Measurements from ENCODE around the gene AKAP3. TPM values are rescaled to one million over a fixed set of nuclear protein-coding genes. Genes with fewer than 3 reads are reported as not detected.

Gene AKAP3
- total RNA-seq, 4 donors from 2014 or later: 2.0 to 7.7 (median 3.0) TPM

GRCh38 chr12:4626543-4626942 is 22.3 kb downstream of the AKAP3 start:
- no peak overlapping the region for H3K4me3 ChIP-seq (replicated peaks in 1 of 3)
- H3K36me3 ChIP-seq: no peaks in the 10 kb centered on the region
- no peaks in the 10 kb centered on the region for H3K9me3 ChIP-seq
- 86 to 93% methylated on average over 5 of the region's 5 CpGs for WGBS, 2 donors
- no peak for DNase-seq
- H3K27ac ChIP-seq: no peak overlapping the region
- no peaks in the 10 kb centered on the region for H3K4me1 ChIP-seq
- no peaks in the 10 kb centered on the region for H3K27me3 ChIP-seq
- intact Hi-C loops (cut with DNase I): no loop called here
- TF ChIP-seq, protein P1, sequence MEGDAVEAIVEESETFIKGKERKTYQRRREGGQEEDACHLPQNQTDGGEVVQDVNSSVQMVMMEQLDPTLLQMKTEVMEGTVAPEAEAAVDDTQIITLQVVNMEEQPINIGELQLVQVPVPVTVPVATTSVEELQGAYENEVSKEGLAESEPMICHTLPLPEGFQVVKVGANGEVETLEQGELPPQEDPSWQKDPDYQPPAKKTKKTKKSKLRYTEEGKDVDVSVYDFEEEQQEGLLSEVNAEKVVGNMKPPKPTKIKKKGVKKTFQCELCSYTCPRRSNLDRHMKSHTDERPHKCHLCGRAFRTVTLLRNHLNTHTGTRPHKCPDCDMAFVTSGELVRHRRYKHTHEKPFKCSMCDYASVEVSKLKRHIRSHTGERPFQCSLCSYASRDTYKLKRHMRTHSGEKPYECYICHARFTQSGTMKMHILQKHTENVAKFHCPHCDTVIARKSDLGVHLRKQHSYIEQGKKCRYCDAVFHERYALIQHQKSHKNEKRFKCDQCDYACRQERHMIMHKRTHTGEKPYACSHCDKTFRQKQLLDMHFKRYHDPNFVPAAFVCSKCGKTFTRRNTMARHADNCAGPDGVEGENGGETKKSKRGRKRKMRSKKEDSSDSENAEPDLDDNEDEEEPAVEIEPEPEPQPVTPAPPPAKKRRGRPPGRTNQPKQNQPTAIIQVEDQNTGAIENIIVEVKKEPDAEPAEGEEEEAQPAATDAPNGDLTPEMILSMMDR (IDR thresholded peaks at IDR 0.05): no peak
- no peak for TF ChIP-seq POLR2A (IDR thresholded peaks at IDR 0.05)

GRCh38 chr12:4621511-4621910 is 27.3 kb downstream of the AKAP3 start:
- intact Hi-C loops (cut with DNase I): no loop called here
- H3K27me3 ChIP-seq: no peaks in the 10 kb centered on the region
- H3K4me3 ChIP-seq (replicated peaks in 1 of 3): no peak overlapping the region
- WGBS, 2 donors: 37 to 56% methylated on average over 3 of the region's 3 CpGs
- DNase-seq: no peak
- no peaks in the 10 kb centered on the region for H3K9me3 ChIP-seq
- TF ChIP-seq, protein P1 (IDR thresholded peaks at IDR 0.05): no peak
- no peak for TF ChIP-seq POLR2A (IDR thresholded peaks at IDR 0.05)
- H3K27ac ChIP-seq: no peak overlapping the region
- H3K36me3 ChIP-seq: no peaks in the 10 kb centered on the region
- H3K4me1 ChIP-seq: no peaks in the 10 kb centered on the region

DNA sequence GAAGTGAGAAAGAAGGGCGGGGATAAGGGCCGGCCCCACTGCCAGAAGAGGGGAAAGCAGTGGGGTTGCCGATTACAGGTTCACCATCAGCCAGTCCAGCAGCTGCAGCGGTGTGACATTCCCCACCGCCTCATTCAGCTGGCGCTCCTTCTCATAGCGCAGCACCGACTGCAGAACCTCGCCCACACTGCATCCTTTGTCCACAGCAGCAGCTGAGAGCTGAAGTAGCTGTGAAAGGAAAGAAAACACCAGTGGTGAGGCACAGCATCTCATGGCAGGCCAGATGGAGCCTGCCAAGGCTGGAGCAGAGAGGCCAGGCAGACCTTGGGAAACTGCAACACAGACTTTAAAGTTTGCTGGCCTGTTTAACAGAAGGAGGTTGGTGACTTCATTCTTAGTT is 33.2 kb downstream of the AKAP3 start:
- no peaks in the 10 kb centered on the region for H3K9me3 ChIP-seq
- no peaks in the 10 kb centered on the region for H3K27me3 ChIP-seq
- H3K36me3 ChIP-seq: peaks cover 6 to 21% of the 10 kb centered on the region in 2 donors
- TF ChIP-seq, protein P1 (IDR thresholded peaks at IDR 0.05): no peak
- no peak for TF ChIP-seq POLR2A (IDR thresholded peaks at IDR 0.05)
- H3K27ac ChIP-seq: peak overlapping the region in 2 of 3 donors; percentile 2 to 20
- intact Hi-C loops (cut with DNase I): no loop called here
- H3K4me1 ChIP-seq: peaks cover 5 to 7% of the 10 kb centered on the region in 2 donors
- 93 to 96% methylated on average over 9 of the region's 9 CpGs for WGBS, 2 donors
- DNase-seq: no peak
- H3K4me3 ChIP-seq (replicated peaks in 1 of 3): no peak overlapping the region

DNA sequence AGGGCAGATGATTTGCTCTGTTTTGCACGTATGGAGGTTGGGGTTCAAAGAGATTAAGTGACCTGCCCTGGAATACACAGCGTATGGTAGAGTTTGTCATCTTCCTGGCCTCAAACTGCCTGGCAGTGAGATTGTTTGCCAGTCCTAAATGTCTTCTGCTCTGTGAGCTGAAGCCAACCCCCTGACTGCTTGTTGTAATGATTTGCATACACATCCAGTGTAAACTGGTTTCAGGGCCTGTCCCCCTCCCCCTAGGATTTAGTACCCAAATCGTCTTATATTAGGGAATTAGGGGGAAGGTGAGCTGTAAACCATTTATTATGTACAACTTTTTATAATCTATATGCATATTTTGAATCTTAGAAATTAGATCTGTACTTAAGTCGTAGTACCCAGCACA is 38.4 kb downstream of the AKAP3 start:
- no peak for TF ChIP-seq POLR2A (IDR thresholded peaks at IDR 0.05)
- TF ChIP-seq, protein P1 (IDR thresholded peaks at IDR 0.05): no peak
- Histone ChIP-seq H3K36me3 (peaks cover 12 to 24% of the 10 kb centered on the region in 2 donors), H3K27me3 (no peaks in the 10 kb centered on the region), H3K4me3 (replicated peaks in 1 of 3) (no peak overlapping the region), H3K27ac (no peak overlapping the region), H3K9me3 (no peaks in the 10 kb centered on the region), H3K4me1 (peaks cover 0 to 4% of the 10 kb centered on the region in 2 donors)
- WGBS, 2 donors: 71 to 75% methylated on average over 4 of the region's 4 CpGs
- intact Hi-C loops (cut with DNase I): no loop called here
- no peak for DNase-seq

GRCh38 chr12:4609071-4609470 is 39.8 kb downstream of the AKAP3 start:
- Histone ChIP-seq H3K4me3 (replicated peaks in 1 of 3) (no peak overlapping the region), H3K4me1 (peaks cover 0 to 4% of the 10 kb centered on the region in 2 donors), H3K27me3 (no peaks in the 10 kb centered on the region), H3K27ac (no peak overlapping the region), H3K36me3 (peaks cover 12 to 24% of the 10 kb centered on the region in 2 donors), H3K9me3 (no peaks in the 10 kb centered on the region)
- intact Hi-C loops (cut with DNase I): no loop called here
- TF ChIP-seq, protein P1 (IDR thresholded peaks at IDR 0.05): no peak
- TF ChIP-seq POLR2A (IDR thresholded peaks at IDR 0.05): no peak
- DNase-seq: no peak
- WGBS, 2 donors: 91 to 93% methylated on average over 9 of the region's 9 CpGs

Data from thyroid gland (tissue), 4 donors.